B cell (primary cell): ENCODE data around the gene NAV2. TPM values are rescaled to one million over a fixed set of nuclear protein-coding genes. Genes with fewer than 3 reads are reported as not detected.

Source experiments
- ATAC-seq: fragments of 200-7000 bp; cut with Tn5 transposase; one replicate; pipeline ENCODE4 v1.10.0; 2021; ENCODE audit warnings: low read depth, mild to moderate bottlenecking, moderate number of reproducible peaks, moderate library complexity
- CTCF ChIA-PET: fragments of 350-600 bp; sonication (Branson Sonifier 250); formaldehyde crosslinking; loops from one replicate; lab custom pipeline; 2021; ENCODE audit warnings: antibody characterized with exemption, inconsistent platforms; lab: Charles Lee
- POLR2A ChIA-PET: fragments of 350-600 bp; sonication (Branson Sonifier 250); formaldehyde crosslinking; loops from one replicate; lab custom pipeline; 2021; ENCODE audit warnings: antibody characterized with exemption; lab: Charles Lee
- DNase-seq: peaks from one replicate; pipeline ENCODE4 v3.0.0; 2013
- H2AFZ ChIP-seq: 2 replicates; pipeline ENCODE4 v1.6.1; 2012; ENCODE audit warnings: mild to moderate bottlenecking, low read depth, low read length; ENCODE audit not compliant: insufficient read depth, poor library complexity, severe bottlenecking
- H3K27ac ChIP-seq, 2 donors: 1 replicate in 1 of 2; 2 replicates in 1 of 2; pipeline ENCODE4 v1.5.1; 2012 to 2013; ENCODE audit warnings: low read length in 2 of 2, mild to moderate bottlenecking in 2 of 2, moderate library complexity in 1 of 2
- H3K27me3 ChIP-seq, 4 experiments: fragments of 200-600 bp in 1 of 4; sonication (generic) in 1 of 4; replicated peaks in 1 of 4; 1 replicate in 2 of 4; 2 replicates in 2 of 4; pipeline versions ENCODE4 v1.6.1 to v1.7.0; 2013 to 2016; ENCODE audit warnings: low read length in 3 of 4, mild to moderate bottlenecking in 2 of 4, mixed read lengths in 1 of 4, moderate library complexity in 1 of 4; ENCODE audit not compliant: insufficient read depth in 4 of 4, control insufficient read depth in 3 of 4; ENCODE audit errors: control extremely low read depth in 1 of 4
- H3K36me3 ChIP-seq, 2 experiments: replicated peaks in 1 of 2; 1 replicate in 1 of 2; 2 replicates in 1 of 2; pipeline versions ENCODE4 v1.6.1 to v1.7.1; 2013; ENCODE audit warnings: low read length in 1 of 2; ENCODE audit not compliant: insufficient read depth in 2 of 2, control insufficient read depth in 1 of 2; ENCODE audit errors: control extremely low read depth in 1 of 2, extremely low read depth in 1 of 2
- H3K4me1 ChIP-seq, 2 donors: fragments of 200-600 bp in 1 of 2; sonication (generic) in 1 of 2; 1 replicate in 1 of 2; 2 replicates in 1 of 2; pipeline versions ENCODE4 v1.5.1 to v1.6.1; 2013 to 2017; ENCODE audit warnings: low read length in 2 of 2; ENCODE audit not compliant: control insufficient read depth in 2 of 2, insufficient read depth in 2 of 2
- H3K4me2 ChIP-seq: replicated peaks from 2 replicates; pipeline ENCODE3; 2012; ENCODE audit warnings: mild to moderate bottlenecking, low read depth, low read length; ENCODE audit not compliant: poor library complexity, severe bottlenecking
- H3K4me3 ChIP-seq, 5 experiments: fragments of 200-600 bp in 1 of 5; sonication (generic) in 1 of 5; 1 replicate in 3 of 5; 2 replicates in 2 of 5; pipeline versions ENCODE4 v1.5.1 to v1.7.0; 2011 to 2016; ENCODE audit warnings: low read length in 4 of 5, mild to moderate bottlenecking in 4 of 5, low read depth in 2 of 5, control low read depth in 1 of 5, moderate library complexity in 1 of 5; ENCODE audit not compliant: insufficient read depth in 1 of 5; ENCODE audit errors: control extremely low read depth in 1 of 5, extremely low read depth in 1 of 5
- H3K79me2 ChIP-seq: fragments of 200-600 bp; sonication (generic); one replicate; pipeline ENCODE4 v1.6.0; 2016; ENCODE audit warnings: low read length; ENCODE audit not compliant: control insufficient read depth, insufficient read depth
- H3K9ac ChIP-seq: fragments of 200-600 bp; sonication (generic); 2 replicates; pipeline ENCODE4 v1.6.1; 2017; ENCODE audit warnings: mild to moderate bottlenecking, low read length, moderate library complexity
- H3K9me3 ChIP-seq, 3 donors: one replicate each; pipeline versions ENCODE4 v1.6.1 to v1.7.1; 2013; ENCODE audit warnings: low read length in 2 of 3; ENCODE audit not compliant: control insufficient read depth in 2 of 3, insufficient read depth in 1 of 3; ENCODE audit errors: control extremely low read depth in 1 of 3
- H4K20me1 ChIP-seq: 2 replicates; pipeline ENCODE4 v1.6.0; 2012; ENCODE audit warnings: mild to moderate bottlenecking, low read length; ENCODE audit not compliant: insufficient read depth, control insufficient read depth, poor library complexity, severe bottlenecking
- H3K27ac Mint-ChIP-seq: one replicate; pipeline ENCODE4 v1.8.0; 2021; ENCODE audit warnings: mixed read lengths
- H3K27me3 Mint-ChIP-seq: one replicate; pipeline ENCODE4 v1.8.0; 2021; ENCODE audit warnings: mixed read lengths
- H3K4me1 Mint-ChIP-seq: one replicate; pipeline ENCODE4 v1.8.0; 2021; ENCODE audit warnings: mixed read lengths
- H3K4me3 Mint-ChIP-seq: one replicate; pipeline ENCODE4 v1.8.0; 2021; ENCODE audit warnings: mixed read lengths
- H3K9me3 Mint-ChIP-seq: one replicate; pipeline ENCODE4 v1.8.0; 2022; ENCODE audit warnings: mixed read lengths; ENCODE audit not compliant: insufficient read depth
- EZH2 ChIP-seq: IDR thresholded peaks from 2 replicates; pipeline ENCODE4 v1.6.1; 2012; ENCODE audit warnings: borderline replicate concordance, low read depth, mild to moderate bottlenecking, moderate library complexity, low read length; ENCODE audit not compliant: insufficient read depth, poor library complexity, severe bottlenecking
- WGBS: methylation state at CpG from one replicate; pipeline ENCODE4 v1.1.5; 2013; ENCODE audit warnings: missing lambda C conversion rate; ENCODE audit not compliant: insufficient coverage; 5-methylcytosine and 5-hydroxymethylcytosine counted together
- intact Hi-C: fragments of 100-400 bp; cut with micrococcal nuclease; formaldehyde crosslinking; loops from one replicate; pipeline ENCODE4 v1.10.0; 2022
- polyA plus RNA-seq: library from polyadenylated mRNA; depleted of rRNA; stranded (reverse); fragments of >200 nt; gene quantifications from 2 replicates; pipeline ENCODE4 v1.2.3, GENCODE V29; 2012
- total RNA-seq, 2 donors: library from RNA; stranded (reverse); fragments of 120-200 nt in 1 of 2; gene quantifications; 1 replicate in 1 of 2; 2 replicates in 1 of 2; pipeline versions ENCODE4 v1.2.3 to v1.2.4, GENCODE V29; 2013 to 2022
- TF ChIP-seq, protein P1 (sequence below): fragments of 200-600 bp; IDR thresholded peaks from one replicate; pipeline ENCODE4 v1.8.0; 2022; ENCODE audit warnings: antibody characterized with exemption, mild to moderate bottlenecking

NAV2 gene
- total and polyA plus RNA-seq, 2 donors (not counting 1 experiment from before 2014, with no cell fraction given), result 0.82 to 22.2 TPM

DNA sequence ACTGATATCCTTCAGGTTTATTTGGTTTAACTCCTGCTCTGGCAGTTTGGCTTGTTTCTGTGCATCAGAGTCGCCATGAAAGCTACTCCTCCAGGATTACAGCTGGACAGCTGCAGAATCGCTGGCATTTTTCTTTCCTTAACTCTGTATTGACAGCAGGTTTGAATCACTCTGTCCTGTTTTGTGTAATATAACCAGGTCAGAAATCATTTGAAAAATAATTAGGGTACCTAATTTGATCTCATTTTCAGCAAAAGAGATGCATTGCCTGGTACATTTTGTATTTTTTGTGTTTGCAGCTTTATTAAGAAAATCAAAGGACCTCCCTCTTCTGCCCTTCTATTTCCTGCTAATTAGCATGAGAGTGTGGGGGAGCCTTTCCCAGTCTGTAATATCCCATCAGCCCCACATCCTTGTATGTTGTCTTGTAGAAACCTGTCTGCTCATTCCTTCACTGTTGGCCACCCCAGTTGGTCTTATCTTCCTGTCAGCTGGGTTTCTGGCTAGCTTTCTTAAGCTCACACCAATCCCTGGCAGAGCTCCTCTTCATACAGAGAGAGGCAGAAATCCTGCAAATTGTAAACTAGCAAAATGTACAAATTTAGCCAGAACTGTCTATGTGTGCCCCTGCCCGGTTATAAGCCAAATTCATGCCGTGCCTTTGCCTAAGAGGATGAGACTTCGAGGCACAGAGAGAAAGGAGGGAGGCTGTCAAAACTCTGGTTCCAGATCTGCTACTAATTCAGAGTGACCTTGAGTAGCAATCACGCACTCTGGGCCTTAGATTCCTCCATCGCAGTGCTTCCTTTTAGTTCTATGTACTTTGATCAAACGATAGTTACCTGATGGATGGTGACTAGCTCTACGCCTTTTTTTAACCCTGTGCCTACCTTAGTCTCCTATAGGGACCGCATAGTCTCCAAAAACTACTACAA, 200.6 kb downstream of the NAV2 start:
- H3K4me2 ChIP-seq, result no peak overlapping the region
- Mint-ChIP-seq H3K27ac (no peak overlapping the region), H3K4me1 (no peaks in the 10 kb centered on the region), H3K9me3 (no peaks in the 10 kb centered on the region), H3K27me3 (peaks cover 14% of the 10 kb centered on the region), H3K4me3 (no peak overlapping the region)
- ATAC-seq (no peak), DNase-seq (no peak)
- ChIA-PET CTCF (interaction anchor here (1.2 kb wide), 1 partner anchor 10 kb away, joined by 3 read pairs; no protein-coding TSS in a partner anchor), POLR2A (no interaction called here)
- no peaks in the 10 kb centered on the region for H3K4me1 ChIP-seq
- H3K27me3 ChIP-seq, result peaks cover 0 to 2% (median 0%) of the 10 kb centered on the region in 4 experiments
- WGBS, result 90% methylated on average over 7 of the region's 10 CpGs
- TF ChIP-seq, protein P1, sequence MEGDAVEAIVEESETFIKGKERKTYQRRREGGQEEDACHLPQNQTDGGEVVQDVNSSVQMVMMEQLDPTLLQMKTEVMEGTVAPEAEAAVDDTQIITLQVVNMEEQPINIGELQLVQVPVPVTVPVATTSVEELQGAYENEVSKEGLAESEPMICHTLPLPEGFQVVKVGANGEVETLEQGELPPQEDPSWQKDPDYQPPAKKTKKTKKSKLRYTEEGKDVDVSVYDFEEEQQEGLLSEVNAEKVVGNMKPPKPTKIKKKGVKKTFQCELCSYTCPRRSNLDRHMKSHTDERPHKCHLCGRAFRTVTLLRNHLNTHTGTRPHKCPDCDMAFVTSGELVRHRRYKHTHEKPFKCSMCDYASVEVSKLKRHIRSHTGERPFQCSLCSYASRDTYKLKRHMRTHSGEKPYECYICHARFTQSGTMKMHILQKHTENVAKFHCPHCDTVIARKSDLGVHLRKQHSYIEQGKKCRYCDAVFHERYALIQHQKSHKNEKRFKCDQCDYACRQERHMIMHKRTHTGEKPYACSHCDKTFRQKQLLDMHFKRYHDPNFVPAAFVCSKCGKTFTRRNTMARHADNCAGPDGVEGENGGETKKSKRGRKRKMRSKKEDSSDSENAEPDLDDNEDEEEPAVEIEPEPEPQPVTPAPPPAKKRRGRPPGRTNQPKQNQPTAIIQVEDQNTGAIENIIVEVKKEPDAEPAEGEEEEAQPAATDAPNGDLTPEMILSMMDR, result no peak
- TF ChIP-seq EZH2, result no peak
- H3K27ac ChIP-seq, result no peak overlapping the region
- H3K9me3 ChIP-seq, result no peaks in the 10 kb centered on the region
- H2AFZ ChIP-seq, result no peak overlapping the region
- no peak overlapping the region for H3K9ac ChIP-seq
- H4K20me1 ChIP-seq, result no peaks in the 10 kb centered on the region
- intact Hi-C loops, result no loop called here
- no peaks in the 10 kb centered on the region for H3K36me3 ChIP-seq
- H3K4me3 ChIP-seq, result no peak overlapping the region
- no peaks in the 10 kb centered on the region for H3K79me2 ChIP-seq

DNA sequence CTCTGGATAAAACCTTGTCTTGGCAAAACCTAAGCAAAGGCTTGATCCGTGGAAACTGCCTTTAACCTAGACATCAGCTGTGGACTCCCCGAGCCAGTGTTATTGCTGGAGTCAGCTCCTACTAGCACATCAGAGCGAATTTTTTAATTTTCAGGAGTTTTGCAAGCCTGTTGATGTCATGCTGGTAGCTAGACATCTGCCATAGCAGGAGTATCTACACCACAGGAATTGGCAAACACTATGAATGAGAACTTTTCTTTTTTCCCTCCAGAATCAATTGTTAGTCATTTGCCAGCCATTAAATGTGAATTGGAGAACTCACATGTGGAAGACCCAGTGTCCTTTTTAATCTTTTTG, 201.2 kb downstream of the NAV2 start:
- ChIA-PET CTCF (interaction anchor here (1.2 kb wide), 1 partner anchor 11 kb away, joined by 3 read pairs; no protein-coding TSS in a partner anchor), POLR2A (no interaction called here)
- H3K9me3 ChIP-seq, result no peaks in the 10 kb centered on the region
- H3K79me2 ChIP-seq, result no peaks in the 10 kb centered on the region
- Mint-ChIP-seq H3K4me3 (no peak overlapping the region), H3K4me1 (no peaks in the 10 kb centered on the region), H3K9me3 (no peaks in the 10 kb centered on the region), H3K27me3 (peaks cover 20% of the 10 kb centered on the region), H3K27ac (no peak overlapping the region)
- H3K4me2 ChIP-seq, result no peak overlapping the region
- DNase-seq, result no peak
- whole genome bisulfite sequencing, result 100% methylated on average over 2 of the region's 3 CpGs
- TF ChIP-seq EZH2, result no peak
- TF ChIP-seq, protein P1, result no peak
- ATAC-seq, result no peak
- no peak overlapping the region for H3K27ac ChIP-seq
- H3K9ac ChIP-seq, result no peak overlapping the region
- H4K20me1 ChIP-seq, result no peaks in the 10 kb centered on the region
- H3K4me1 ChIP-seq, result no peaks in the 10 kb centered on the region
- no peaks in the 10 kb centered on the region for H3K36me3 ChIP-seq
- H3K4me3 ChIP-seq, result no peak overlapping the region
- intact Hi-C loops, result no loop called here
- H2AFZ ChIP-seq, result no peak overlapping the region
- peaks cover 0 to 4% (median 0%) of the 10 kb centered on the region in 4 experiments for H3K27me3 ChIP-seq
